IMR-90 (cell line): Measurements from ENCODE around the gene HSF2BP.

Source experiments
- FOS ChIP-seq: fragments of 150-350 bp; IDR thresholded peaks from 2 replicates; pipeline ENCODE4 v1.6.1; 2016; ENCODE audit warnings: low read depth, low read length
- MXI1 ChIP-seq: IDR thresholded peaks from 2 replicates; pipeline ENCODE4 v1.6.1; 2012; ENCODE audit warnings: low read depth, mild to moderate bottlenecking, low read length, moderate library complexity, borderline replicate concordance
- POLR2A ChIP-seq: IDR thresholded peaks from 2 replicates; pipeline ENCODE4 v1.6.1; 2012; ENCODE audit warnings: mild to moderate bottlenecking, low read depth, low read length
- TF ChIP-seq, protein P1 (sequence below): fragments of 150-350 bp; IDR thresholded peaks from 2 replicates; pipeline ENCODE4 v1.6.1; 2017; ENCODE audit warnings: mild to moderate bottlenecking, antibody characterized with exemption, low read length, low read depth
- TF ChIP-seq, protein P2 (sequence below): conservative IDR thresholded peaks from 2 replicates; pipeline ENCODE4 v1.5.1; 2012; ENCODE audit warnings: mild to moderate bottlenecking, low read depth, low read length, improper control_type of control experiment
- TF ChIP-seq, protein P3 (sequence below): fragments of 150-350 bp; IDR thresholded peaks from 2 replicates; pipeline ENCODE4 v1.6.1; 2016; ENCODE audit warnings: low read depth, mild to moderate bottlenecking, low read length, moderate library complexity, borderline replicate concordance

DNA sequence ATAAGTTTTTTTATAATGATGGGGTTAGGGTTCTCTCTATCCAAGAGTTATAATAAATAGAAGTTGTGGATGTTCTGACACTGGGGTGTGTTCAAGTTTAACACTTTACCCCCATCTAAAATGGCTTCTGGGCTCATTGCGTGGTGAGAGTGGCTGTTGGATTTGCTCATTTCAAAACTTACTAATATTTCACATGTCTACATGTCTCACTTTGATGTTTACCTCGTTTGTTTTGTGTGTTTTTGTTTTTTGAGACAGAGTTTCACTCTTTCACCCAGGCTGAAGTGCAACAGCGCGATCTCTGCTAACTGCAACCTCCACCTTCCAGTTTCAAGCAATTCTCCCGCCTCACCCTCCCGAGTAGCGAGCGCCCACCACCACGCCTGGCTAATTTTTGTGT, 3.7 kb upstream of the HSF2BP start:
- TF ChIP-seq, protein P1, sequence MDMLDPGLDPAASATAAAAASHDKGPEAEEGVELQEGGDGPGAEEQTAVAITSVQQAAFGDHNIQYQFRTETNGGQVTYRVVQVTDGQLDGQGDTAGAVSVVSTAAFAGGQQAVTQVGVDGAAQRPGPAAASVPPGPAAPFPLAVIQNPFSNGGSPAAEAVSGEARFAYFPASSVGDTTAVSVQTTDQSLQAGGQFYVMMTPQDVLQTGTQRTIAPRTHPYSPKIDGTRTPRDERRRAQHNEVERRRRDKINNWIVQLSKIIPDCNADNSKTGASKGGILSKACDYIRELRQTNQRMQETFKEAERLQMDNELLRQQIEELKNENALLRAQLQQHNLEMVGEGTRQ: no peak
- TF ChIP-seq, protein P2, sequence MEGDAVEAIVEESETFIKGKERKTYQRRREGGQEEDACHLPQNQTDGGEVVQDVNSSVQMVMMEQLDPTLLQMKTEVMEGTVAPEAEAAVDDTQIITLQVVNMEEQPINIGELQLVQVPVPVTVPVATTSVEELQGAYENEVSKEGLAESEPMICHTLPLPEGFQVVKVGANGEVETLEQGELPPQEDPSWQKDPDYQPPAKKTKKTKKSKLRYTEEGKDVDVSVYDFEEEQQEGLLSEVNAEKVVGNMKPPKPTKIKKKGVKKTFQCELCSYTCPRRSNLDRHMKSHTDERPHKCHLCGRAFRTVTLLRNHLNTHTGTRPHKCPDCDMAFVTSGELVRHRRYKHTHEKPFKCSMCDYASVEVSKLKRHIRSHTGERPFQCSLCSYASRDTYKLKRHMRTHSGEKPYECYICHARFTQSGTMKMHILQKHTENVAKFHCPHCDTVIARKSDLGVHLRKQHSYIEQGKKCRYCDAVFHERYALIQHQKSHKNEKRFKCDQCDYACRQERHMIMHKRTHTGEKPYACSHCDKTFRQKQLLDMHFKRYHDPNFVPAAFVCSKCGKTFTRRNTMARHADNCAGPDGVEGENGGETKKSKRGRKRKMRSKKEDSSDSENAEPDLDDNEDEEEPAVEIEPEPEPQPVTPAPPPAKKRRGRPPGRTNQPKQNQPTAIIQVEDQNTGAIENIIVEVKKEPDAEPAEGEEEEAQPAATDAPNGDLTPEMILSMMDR: no peak
- no peak for TF ChIP-seq FOS
- no peak for TF ChIP-seq POLR2A
- no peak for TF ChIP-seq MXI1
- TF ChIP-seq, protein P3, sequence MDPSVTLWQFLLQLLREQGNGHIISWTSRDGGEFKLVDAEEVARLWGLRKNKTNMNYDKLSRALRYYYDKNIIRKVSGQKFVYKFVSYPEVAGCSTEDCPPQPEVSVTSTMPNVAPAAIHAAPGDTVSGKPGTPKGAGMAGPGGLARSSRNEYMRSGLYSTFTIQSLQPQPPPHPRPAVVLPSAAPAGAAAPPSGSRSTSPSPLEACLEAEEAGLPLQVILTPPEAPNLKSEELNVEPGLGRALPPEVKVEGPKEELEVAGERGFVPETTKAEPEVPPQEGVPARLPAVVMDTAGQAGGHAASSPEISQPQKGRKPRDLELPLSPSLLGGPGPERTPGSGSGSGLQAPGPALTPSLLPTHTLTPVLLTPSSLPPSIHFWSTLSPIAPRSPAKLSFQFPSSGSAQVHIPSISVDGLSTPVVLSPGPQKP: no peak
